Activated T-helper 1 cell treated with anti-CD3 and anti-CD28 coated beads, Interleukin-2, amount 50 U/mL, for 16 hours (primary cell): ENCODE data around the gene BMI1.

Experiments used
- DNase-seq, 2 donors: peaks; one replicate each; pipeline ENCODE4 v3.0.0-alpha.2; 2020; ENCODE audit warnings: low read depth in 1 of 2, low spot score in 1 of 2

The BMI1 gene

DNA sequence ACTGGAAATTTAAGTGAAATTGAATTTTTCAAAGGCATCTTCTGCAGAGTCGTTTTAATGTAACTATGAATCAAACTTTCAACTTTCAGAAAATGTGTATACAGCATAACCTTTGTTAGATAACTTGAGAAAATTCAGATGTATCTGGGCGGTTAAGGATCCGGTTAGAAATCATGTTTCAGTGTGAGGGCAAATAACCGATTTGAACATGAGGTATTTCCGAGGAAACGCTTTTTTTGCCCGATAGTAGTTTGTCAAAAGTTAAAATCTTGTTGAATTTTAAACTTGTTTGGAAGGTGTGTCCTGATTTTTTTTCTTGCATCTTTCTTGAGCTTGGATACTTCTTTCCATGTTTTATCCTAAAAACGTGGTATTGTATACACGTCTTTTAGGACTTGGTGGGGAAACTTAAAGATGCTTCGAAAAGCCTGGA is 1.3 kb upstream of the BMI1 start:
- DNase-seq, result no peak

GRCh38 chr10:22319980-22320558 is 830 bp upstream of the BMI1 start:
- DNase-seq, result no peak

DNA sequence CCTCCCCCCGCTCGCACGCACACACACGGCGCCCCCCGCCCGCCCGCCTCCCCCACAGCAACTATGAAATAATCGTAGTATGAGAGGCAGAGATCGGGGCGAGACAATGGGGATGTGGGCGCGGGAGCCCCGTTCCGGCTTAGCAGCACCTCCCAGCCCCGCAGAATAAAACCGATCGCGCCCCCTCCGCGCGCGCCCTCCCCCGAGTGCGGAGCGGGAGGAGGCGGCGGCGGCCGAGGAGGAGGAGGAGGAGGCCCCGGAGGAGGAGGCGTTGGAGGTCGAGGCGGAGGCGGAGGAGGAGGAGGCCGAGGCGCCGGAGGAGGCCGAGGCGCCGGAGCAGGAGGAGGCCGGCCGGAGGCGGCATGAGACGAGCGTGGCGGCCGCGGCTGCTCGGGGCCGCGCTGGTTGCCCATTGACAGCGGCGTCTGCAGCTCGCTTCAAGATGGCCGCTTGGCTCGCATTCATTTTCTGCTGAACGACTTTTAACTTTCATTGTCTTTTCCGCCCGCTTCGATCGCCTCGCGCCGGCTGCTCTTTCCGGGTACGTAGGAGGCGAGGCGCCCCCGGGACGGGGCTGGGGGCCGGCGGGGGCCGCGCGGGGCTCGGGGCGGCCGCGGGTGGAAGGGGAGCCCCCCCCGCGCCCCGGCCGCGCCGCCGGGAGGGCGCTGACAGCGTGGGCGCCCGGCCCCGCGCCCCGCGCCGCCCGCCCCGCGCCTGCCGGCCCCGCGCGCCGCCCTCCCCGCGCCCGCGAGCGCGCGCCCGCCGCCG is 441 bp downstream of the BMI1 start:
- peak; percentile 22 to 49 for DNase-seq

GRCh38 chr10:22321924-22322640 is 1.2 kb downstream of the BMI1 start:
- DNase-seq, result no peak

DNA sequence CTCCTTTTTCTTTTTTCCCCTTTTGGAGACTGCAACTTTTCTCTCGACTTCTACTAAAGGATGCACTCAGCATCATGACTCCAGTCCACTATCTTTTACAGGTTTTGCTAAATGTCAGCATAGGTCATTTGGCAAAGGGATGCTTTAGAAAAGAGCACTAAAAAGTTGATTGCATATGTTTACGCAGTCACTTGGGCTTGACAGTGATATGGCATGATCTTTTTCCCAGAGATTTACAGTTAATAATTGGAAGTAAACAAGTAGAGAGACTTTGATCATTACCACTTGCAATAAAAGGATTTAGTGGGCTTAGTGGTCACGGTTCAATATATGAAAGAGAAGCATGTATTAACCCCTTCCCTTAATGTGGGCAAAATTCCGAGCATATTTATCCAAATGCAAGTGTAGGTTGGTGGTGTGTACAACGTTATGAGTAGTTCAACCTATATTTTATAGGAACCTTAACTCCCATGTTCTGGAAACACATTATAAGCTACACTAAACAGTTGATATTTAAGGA is 1.8 kb downstream of the BMI1 start:
- DNase-seq, result no peak

- no peak for DNase-seq
Observed at GRCh38 chr10:22323538-22324305, 2.8 kb downstream of the BMI1 start.

- no peak for DNase-seq
Observed at GRCh38 chr10:22324413-22324812, 3.5 kb downstream of the BMI1 start.

GRCh38 chr10:22324893-22325271 is 4.0 kb downstream of the BMI1 start:
- no peak for DNase-seq

DNA sequence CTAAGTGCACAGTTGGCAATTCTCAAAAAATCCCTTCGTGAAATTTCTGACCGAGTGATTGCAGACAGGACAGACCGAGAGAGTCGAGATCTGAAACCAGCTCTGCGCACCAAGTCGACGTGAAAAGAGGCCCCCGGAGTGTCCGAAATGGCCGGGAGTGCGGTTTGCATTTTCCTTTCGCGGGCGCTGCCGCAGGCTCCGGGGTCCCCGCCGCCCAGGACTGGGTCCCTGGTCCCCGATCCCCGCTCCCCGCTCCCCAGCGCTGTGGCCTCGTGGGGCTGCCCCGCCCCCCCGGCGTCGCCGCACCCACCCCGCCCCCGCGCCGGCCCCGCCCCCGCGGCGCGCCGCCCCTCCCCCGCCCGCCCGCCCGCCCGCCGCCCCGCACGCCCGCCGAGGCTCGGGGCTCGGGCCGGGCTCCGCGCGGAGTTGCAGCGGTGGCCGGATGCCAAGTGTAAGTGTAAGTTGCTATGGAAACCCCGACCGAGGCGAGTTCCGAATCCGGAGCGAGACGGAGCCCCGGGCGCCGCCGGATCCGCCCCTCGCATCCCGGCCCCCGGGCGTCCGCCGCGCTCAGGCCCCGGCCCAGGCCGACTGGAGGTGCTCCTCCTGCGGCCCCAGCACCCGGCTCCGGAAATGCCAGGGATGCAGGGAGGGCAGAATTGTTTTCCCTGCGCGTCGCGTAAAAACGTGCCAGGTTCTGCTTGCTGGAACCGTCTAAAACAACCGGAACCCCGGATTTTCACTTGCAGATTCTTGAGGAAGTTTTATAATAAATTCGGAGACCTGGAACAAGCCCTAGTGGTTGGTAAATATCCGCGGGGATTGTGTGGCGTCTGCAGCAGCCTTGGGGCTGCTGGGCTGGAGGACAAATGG is 4.6 kb downstream of the BMI1 start:
- DNase-seq, result peak; percentile 47 to 66

GRCh38 chr10:22326145-22326702 is 5.3 kb downstream of the BMI1 start:
- no peak for DNase-seq

DNA sequence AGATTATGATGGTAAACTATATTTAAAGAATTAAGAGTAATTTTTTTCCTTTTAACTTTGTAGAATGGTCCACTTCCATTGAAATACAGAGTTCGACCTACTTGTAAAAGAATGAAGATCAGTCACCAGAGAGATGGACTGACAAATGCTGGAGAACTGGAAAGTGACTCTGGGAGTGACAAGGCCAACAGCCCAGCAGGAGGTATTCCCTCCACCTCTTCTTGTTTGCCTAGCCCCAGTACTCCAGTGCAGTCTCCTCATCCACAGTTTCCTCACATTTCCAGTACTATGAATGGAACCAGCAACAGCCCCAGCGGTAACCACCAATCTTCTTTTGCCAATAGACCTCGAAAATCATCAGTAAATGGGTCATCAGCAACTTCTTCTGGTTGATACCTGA is 8.3 kb downstream of the BMI1 start:
- no peak for DNase-seq

DNA sequence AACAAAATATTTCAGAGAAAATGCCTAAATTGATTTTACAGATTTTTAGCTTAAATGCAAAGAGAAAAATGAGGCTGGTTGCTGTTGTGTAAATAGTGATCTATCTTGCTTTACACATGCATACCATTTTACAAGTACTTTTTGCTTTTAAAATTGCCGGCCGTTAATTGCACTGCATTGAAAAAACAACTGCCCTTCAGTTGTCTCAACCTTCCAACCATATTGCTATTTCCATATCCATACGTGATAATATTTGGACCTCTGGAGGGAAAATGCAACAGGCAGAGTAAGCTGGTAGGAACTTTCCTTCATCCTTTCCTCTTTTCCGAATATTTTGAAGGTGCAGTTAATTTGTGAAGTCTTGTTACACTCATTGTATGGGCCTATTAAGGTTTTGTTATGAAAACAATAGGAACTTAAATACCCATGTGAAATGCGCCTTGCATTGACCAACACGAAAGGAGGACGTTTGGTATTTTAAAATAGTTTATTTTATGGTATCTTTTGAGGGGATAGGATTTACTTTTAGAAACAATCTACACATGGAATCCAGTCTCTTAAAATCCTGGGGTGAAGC is 11.3 kb downstream of the BMI1 start:
- no peak for DNase-seq

GRCh38 chr10:22333167-22333974 is 12.5 kb downstream of the BMI1 start:
- no peak for DNase-seq

DNA sequence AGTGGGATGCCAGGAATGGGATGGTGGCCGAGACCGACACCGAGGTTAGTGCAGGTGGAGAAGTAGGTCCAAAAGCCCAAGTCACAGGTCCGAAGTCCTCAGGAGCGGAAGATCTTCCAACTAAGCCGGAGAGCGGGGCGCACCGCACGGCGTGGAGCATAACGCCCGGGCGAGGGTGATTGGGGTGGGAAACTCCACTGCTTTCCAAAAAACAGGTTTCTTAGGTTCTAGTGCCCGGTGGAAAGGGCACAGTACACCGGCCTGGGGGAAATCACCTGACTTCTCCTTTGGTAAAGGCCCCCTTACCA is 13.0 kb downstream of the BMI1 start:
- DNase-seq, result no peak

GRCh38 chr10:22334414-22335172 is 13.7 kb downstream of the BMI1 start:
- no peak for DNase-seq

GRCh38 chr10:22335173-22335933 is 14.5 kb downstream of the BMI1 start:
- DNase-seq, result peak; percentile 35 to 47

DNA sequence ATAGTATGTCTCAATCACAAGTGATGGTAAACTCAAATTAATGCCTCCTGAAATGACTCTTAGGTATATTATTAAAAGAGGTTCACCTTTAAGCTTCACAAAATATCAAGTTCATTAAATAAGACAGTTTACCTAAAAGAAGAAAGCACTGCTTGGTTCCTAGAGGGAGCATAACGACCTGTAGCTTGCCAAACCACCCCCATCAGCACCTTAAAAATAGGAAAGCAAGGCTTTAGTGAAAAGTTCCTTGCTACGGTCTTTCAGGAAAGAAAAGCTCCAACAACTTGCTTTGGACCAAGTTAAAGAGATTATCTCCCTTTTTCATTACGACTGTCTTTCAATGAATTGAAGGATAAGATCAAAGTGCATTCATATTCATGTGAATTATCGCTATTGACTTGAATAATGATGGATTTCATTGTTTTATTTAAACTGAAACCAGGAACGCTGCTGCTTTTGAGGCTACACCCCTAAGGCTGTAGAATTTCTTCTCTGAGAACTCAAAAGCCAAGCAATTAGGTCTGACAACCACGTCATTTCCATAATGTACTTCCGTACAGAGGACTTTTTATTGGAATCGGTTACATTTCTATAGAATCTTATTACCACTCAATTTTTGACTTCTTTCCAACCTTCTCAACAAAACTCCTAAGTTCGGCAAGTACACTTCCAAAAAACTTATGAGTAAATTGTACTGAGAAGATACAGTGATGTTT is 17.4 kb downstream of the BMI1 start:
- DNase-seq, result no peak
